ENCODE results near the gene PCBP3. TPM values are rescaled to one million over a fixed set of nuclear protein-coding genes. Genes with fewer than 3 reads are reported as not detected.
A peak's percentile ranks its signal among the peaks of the same experiment; 100 is the strongest.

Gene PCBP3
- total RNA-seq, 1 donor from 2014 or later = not detected

DNA sequence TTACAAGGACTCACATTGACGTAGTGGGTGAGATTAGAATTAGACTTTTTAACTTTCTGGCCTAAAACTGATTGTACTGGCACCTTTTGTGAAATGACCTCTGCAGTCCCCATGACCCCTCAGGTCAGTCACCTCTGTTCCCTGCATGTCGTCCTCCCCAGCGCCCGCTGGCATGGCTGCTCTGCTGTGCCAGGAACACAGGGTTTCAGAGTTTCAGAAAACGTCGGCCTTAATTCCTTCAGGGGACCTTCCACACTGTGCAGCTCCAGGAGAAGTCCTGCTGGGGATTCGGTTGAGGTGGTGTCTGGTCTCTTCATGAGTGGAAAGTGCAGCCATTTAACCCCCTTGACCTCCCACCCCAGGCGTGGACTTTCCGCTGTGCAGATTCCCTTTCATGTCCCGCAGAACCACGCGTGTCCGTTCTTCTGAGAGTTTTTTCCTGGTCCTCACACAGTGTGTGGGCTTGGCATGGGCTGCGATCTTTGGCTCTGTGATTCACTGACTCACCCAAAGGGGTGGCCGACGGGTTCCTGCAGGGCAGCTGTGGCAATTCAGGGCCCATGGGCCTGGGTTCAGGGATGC lies 179.7 kb downstream of the PCBP3 start:
- ChIA-PET CTCF (no interaction called here), POLR2A (no interaction called here)
- H3K27me3 Mint-ChIP-seq = peaks cover 23% of the 10 kb centered on the region
- intact Hi-C loops (cut with micrococcal nuclease) = no loop called here
- H3K36me3 Mint-ChIP-seq (ENCODE audit: low read depth) = no peaks in the 10 kb centered on the region
- peaks cover 19% of the 10 kb centered on the region for H3K4me1 Mint-ChIP-seq
- TF ChIP-seq, protein P1, sequence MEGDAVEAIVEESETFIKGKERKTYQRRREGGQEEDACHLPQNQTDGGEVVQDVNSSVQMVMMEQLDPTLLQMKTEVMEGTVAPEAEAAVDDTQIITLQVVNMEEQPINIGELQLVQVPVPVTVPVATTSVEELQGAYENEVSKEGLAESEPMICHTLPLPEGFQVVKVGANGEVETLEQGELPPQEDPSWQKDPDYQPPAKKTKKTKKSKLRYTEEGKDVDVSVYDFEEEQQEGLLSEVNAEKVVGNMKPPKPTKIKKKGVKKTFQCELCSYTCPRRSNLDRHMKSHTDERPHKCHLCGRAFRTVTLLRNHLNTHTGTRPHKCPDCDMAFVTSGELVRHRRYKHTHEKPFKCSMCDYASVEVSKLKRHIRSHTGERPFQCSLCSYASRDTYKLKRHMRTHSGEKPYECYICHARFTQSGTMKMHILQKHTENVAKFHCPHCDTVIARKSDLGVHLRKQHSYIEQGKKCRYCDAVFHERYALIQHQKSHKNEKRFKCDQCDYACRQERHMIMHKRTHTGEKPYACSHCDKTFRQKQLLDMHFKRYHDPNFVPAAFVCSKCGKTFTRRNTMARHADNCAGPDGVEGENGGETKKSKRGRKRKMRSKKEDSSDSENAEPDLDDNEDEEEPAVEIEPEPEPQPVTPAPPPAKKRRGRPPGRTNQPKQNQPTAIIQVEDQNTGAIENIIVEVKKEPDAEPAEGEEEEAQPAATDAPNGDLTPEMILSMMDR (IDR thresholded peaks at IDR 0.05) = no peak
- no peaks in the 10 kb centered on the region for H3K9me3 Mint-ChIP-seq
- DNase-seq = no peak
- ATAC-seq (ENCODE audit: low read depth) = no peak
- H3K27ac Mint-ChIP-seq = no peak overlapping the region
- H3K4me3 Mint-ChIP-seq = no peak overlapping the region

DNA sequence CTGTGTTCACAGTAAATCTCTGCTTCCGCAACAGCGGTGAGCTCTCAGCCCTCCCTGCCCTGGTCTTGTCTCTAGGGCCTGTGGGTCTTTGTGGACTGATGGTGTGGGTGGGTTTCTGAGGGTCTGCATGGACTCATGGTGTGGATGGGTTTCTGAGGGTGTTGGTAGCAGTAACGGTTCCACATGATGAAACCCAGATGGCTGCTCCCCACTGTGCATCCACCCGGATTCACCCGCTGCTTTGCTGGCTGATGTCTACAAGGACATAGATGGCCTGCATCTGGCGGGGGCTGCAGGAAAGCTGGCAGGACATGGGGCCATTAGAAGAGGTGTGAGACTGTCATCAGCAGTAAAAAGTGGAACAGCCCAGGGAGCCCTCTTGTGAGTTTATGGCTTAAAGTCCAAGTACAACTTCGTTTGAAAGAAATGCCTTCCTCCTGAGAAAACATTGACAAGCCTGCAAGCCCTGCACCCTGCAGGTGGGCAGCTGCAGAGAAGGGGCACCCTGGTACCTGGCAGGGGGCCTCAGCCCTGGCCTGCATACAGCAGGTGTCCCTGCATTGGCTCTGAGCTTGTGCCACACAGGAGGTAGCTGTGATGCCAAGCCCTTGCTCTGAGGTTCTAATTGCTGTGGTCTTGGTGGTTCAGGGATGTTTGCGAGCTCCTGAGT lies 181.2 kb downstream of the PCBP3 start:
- ChIA-PET CTCF (no interaction called here), POLR2A (no interaction called here)
- H3K4me3 Mint-ChIP-seq = no peak overlapping the region
- H3K27me3 Mint-ChIP-seq = peaks cover 20% of the 10 kb centered on the region
- H3K27ac Mint-ChIP-seq = no peak overlapping the region
- peaks cover 17% of the 10 kb centered on the region for H3K4me1 Mint-ChIP-seq
- TF ChIP-seq, protein P1 (IDR thresholded peaks at IDR 0.05) = no peak
- DNase-seq (no peak), ATAC-seq (ENCODE audit: low read depth) (no peak)
- no peaks in the 10 kb centered on the region for H3K9me3 Mint-ChIP-seq
- H3K36me3 Mint-ChIP-seq (ENCODE audit: low read depth) = no peaks in the 10 kb centered on the region
- intact Hi-C loops (cut with micrococcal nuclease) = no loop called here

DNA sequence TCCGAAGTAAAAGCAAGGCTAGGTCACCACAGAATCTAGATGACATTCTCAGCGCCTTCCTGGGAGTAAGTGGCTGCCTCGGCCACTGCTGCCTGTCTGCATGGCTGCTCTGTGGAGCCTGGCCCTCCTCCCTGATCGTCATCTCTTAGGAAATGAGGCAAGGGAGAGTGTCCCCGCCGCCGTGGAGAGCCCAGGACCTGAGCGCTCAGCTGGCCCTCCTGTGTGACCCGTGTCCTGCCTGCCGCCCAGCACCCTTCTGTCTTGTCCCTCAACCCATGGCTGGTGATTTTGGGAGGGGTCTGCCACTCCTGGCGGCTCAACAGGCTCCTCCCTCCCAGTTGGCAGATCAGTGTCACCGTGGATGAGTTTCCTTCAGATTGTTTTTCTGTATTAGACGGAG lies 181.7 kb downstream of the PCBP3 start:
- no peak overlapping the region for H3K4me3 Mint-ChIP-seq
- H3K27ac Mint-ChIP-seq = no peak overlapping the region
- no peaks in the 10 kb centered on the region for H3K9me3 Mint-ChIP-seq
- intact Hi-C loops (cut with micrococcal nuclease) = no loop called here
- DNase-seq (no peak), ATAC-seq (ENCODE audit: low read depth) (no peak)
- CTCF ChIA-PET = no interaction called here
- H3K4me1 Mint-ChIP-seq = peaks cover 17% of the 10 kb centered on the region
- no peaks in the 10 kb centered on the region for H3K36me3 Mint-ChIP-seq (ENCODE audit: low read depth)
- peaks cover 20% of the 10 kb centered on the region for H3K27me3 Mint-ChIP-seq
- POLR2A ChIA-PET = no interaction called here
- TF ChIP-seq, protein P1 (IDR thresholded peaks at IDR 0.05) = no peak

DNA sequence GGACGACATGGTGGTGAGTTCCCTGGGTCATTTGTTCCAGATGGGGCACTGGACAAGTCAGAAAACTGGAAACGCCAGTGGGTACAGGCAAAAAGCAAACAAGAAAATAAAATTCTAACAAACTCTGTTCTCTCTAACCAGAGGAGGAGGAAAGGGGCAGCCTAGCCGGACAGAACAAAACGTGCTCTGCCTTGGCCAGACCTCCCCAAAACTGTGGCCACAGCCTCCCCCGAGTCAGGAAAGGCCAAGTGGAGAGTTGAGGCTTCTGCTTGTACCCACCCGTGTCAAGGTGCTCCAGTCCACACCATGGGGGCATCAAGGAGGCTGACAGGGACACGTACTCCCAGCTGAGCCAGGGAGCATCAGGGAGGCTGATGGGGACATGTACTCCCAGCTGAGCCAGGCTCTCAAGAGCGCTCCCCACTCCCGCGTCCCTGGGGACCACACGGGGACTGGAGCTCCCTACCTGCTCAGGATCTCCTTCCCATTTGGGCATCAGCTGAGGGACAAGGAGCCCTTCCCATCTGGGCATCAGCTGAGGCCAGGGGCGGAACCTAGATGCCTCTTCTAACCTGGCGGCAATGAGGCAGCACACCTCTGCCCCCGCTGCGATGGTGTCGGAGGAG lies 183.3 kb downstream of the PCBP3 start:
- Mint-ChIP-seq H3K36me3 (ENCODE audit: low read depth) (no peaks in the 10 kb centered on the region), H3K27me3 (peaks cover 14% of the 10 kb centered on the region), H3K4me3 (no peak overlapping the region), H3K4me1 (peaks cover 17% of the 10 kb centered on the region), H3K9me3 (no peaks in the 10 kb centered on the region), H3K27ac (no peak overlapping the region)
- POLR2A ChIA-PET = no interaction called here
- CTCF ChIA-PET = no interaction called here
- ATAC-seq (ENCODE audit: low read depth) (no peak), DNase-seq (no peak)
- TF ChIP-seq, protein P1 (IDR thresholded peaks at IDR 0.05) = no peak
- intact Hi-C loops (cut with micrococcal nuclease) = no loop called here

DNA sequence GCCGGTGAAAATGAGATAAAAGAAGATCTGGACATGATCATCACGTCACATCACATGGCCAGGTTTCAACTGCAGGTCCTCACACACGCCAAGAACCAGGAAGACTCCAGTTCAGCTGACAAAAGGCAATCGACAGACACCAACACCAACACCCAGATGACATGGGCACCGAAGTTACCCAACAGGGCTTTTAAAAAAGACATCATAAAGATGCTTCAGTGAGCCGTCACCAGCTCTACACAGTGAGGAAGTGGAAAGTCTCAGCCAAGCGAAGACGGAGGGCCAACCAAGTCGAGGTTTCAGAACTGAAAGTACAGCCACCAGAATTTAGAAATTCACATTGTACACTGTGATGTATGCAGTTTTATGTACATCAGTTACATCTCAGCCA lies 183.8 kb downstream of the PCBP3 start:
- intact Hi-C loops (cut with micrococcal nuclease) = no loop called here
- H3K27me3 Mint-ChIP-seq = peaks cover 12% of the 10 kb centered on the region
- ATAC-seq (ENCODE audit: low read depth) (peak; percentile 80), DNase-seq (no peak)
- H3K36me3 Mint-ChIP-seq (ENCODE audit: low read depth) = no peaks in the 10 kb centered on the region
- peaks cover 17% of the 10 kb centered on the region for H3K4me1 Mint-ChIP-seq
- H3K9me3 Mint-ChIP-seq = no peaks in the 10 kb centered on the region
- ChIA-PET POLR2A (no interaction called here), CTCF (no interaction called here)
- peak overlapping the region; percentile 15 for H3K4me3 Mint-ChIP-seq
- TF ChIP-seq, protein P1 (IDR thresholded peaks at IDR 0.05) = no peak
- peak overlapping the region; percentile 76 for H3K27ac Mint-ChIP-seq
